KMS-11 (cell line): Measurements from ENCODE around the gene DUSP5.
"Not testable (repeated sequence)": the region's sequence is repeated elsewhere in the genome, so short reads cannot be mapped to it uniquely, and the experiment has no call there.

ENCODE experiments used
- H2AFZ ChIP-seq: fragments of 200-600 bp; sonication (generic); 2 replicates; pipeline ENCODE4 v1.6.1; 2016; ENCODE audit warnings: antibody characterized with exemption, mixed run types, low read depth
- H3K27ac ChIP-seq: fragments of 200-600 bp; sonication (generic); 2 replicates; pipeline ENCODE4 v1.6.1; 2016; ENCODE audit warnings: mild to moderate bottlenecking, mixed run types
- H3K27me3 ChIP-seq: fragments of 200-600 bp; sonication (generic); 2 replicates; pipeline ENCODE4 v1.6.1; 2017; ENCODE audit warnings: mild to moderate bottlenecking, low read depth, mixed run types, moderate library complexity; ENCODE audit not compliant: insufficient read depth
- H3K36me3 ChIP-seq: fragments of 200-600 bp; sonication (generic); 2 replicates; pipeline ENCODE4 v1.6.1; 2017; ENCODE audit warnings: mild to moderate bottlenecking, mixed run types; ENCODE audit not compliant: insufficient read depth
- H3K4me1 ChIP-seq: fragments of 200-600 bp; sonication (generic); 2 replicates; pipeline ENCODE4 v1.6.1; 2016; ENCODE audit warnings: mild to moderate bottlenecking, low read depth, mixed run types; ENCODE audit not compliant: poor library complexity, severe bottlenecking
- H3K4me2 ChIP-seq: fragments of 200-600 bp; sonication (generic); 2 replicates; pipeline ENCODE4 v1.7.0; 2016; ENCODE audit warnings: mild to moderate bottlenecking, mixed run types
- H3K4me3 ChIP-seq: fragments of 200-600 bp; sonication (generic); IDR thresholded peaks from 2 replicates; pipeline ENCODE4 v1.6.1; 2017; ENCODE audit warnings: low read depth, low read length, mixed read lengths; ENCODE audit not compliant: insufficient read depth
- H3K79me2 ChIP-seq: fragments of 200-600 bp; sonication (generic); 2 replicates; pipeline ENCODE4 v1.6.1; 2016; ENCODE audit warnings: low read depth, mixed run types; ENCODE audit not compliant: insufficient read depth
- H3K9ac ChIP-seq: fragments of 200-600 bp; sonication (generic); 2 replicates; pipeline ENCODE4 v1.6.1; 2016; ENCODE audit warnings: mild to moderate bottlenecking, mixed run types
- H4K20me1 ChIP-seq: fragments of 200-600 bp; sonication (generic); 2 replicates; pipeline ENCODE4 v1.6.1; 2016; ENCODE audit warnings: mild to moderate bottlenecking, mixed run types; ENCODE audit not compliant: insufficient read depth
- CTCF ChIP-seq: fragments of 200-600 bp; sonication (generic); conservative IDR thresholded peaks from 2 replicates; pipeline ENCODE4 v1.6.1; 2017; ENCODE audit warnings: low read depth, mild to moderate bottlenecking, antibody characterized with exemption, low read length, moderate library complexity, mixed read lengths

Gene DUSP5

GRCh38 chr10:110530131-110530831 is 32.6 kb downstream of the DUSP5 start:
- Histone ChIP-seq H3K36me3 (no peaks in the 10 kb centered on the region), H2AFZ (no peak overlapping the region), H3K9ac (no peak overlapping the region), H3K79me2 (no peaks in the 10 kb centered on the region), H3K27me3 (no peaks in the 10 kb centered on the region), H3K4me3 (no peak overlapping the region), H4K20me1 (no peaks in the 10 kb centered on the region), H3K4me1 (peaks cover 48% of the 10 kb centered on the region), H3K4me2 (no peak overlapping the region), H3K27ac (no peak overlapping the region)
- no peak for TF ChIP-seq CTCF

- Histone ChIP-seq H3K27ac (no peak overlapping the region), H3K9ac (no peak overlapping the region), H4K20me1 (no peaks in the 10 kb centered on the region), H3K27me3 (no peaks in the 10 kb centered on the region), H3K4me3 (no peak overlapping the region), H3K36me3 (no peaks in the 10 kb centered on the region), H3K4me2 (no peak overlapping the region), H3K4me1 (peaks cover 56% of the 10 kb centered on the region), H3K79me2 (no peaks in the 10 kb centered on the region), H2AFZ (no peak overlapping the region)
- no peak for TF ChIP-seq CTCF
Observed at GRCh38 chr10:110531687-110532086, 34.0 kb downstream of the DUSP5 start.

GRCh38 chr10:110532628-110533027 is 34.9 kb downstream of the DUSP5 start:
- H3K4me1 ChIP-seq, result peaks cover 62% of the 10 kb centered on the region
- H3K36me3 ChIP-seq, H3K9ac ChIP-seq, H3K27me3 ChIP-seq, H4K20me1 ChIP-seq, H3K79me2 ChIP-seq, H2AFZ ChIP-seq, H3K4me3 ChIP-seq, H3K27ac ChIP-seq, H3K4me2 ChIP-seq: not testable (repeated sequence)

- no peaks in the 10 kb centered on the region for H3K36me3 ChIP-seq
- H2AFZ ChIP-seq, result no peak overlapping the region
- peaks cover 60% of the 10 kb centered on the region for H3K4me1 ChIP-seq
- H3K27ac ChIP-seq, result no peak overlapping the region
- H3K9ac ChIP-seq, result no peak overlapping the region
- TF ChIP-seq CTCF, result no peak
- no peaks in the 10 kb centered on the region for H3K79me2 ChIP-seq
- H3K4me2 ChIP-seq, result no peak overlapping the region
- no peaks in the 10 kb centered on the region for H3K27me3 ChIP-seq
- no peaks in the 10 kb centered on the region for H4K20me1 ChIP-seq
- H3K4me3 ChIP-seq, result no peak overlapping the region
Observed at GRCh38 chr10:110533149-110533548, 35.4 kb downstream of the DUSP5 start.

- no peaks in the 10 kb centered on the region for H3K79me2 ChIP-seq
- no peak overlapping the region for H3K4me2 ChIP-seq
- H3K36me3 ChIP-seq, result no peaks in the 10 kb centered on the region
- H2AFZ ChIP-seq, result no peak overlapping the region
- no peak overlapping the region for H3K27ac ChIP-seq
- H3K4me1 ChIP-seq, result peaks cover 47% of the 10 kb centered on the region
- no peak overlapping the region for H3K9ac ChIP-seq
- H3K4me3 ChIP-seq, result no peak overlapping the region
- no peaks in the 10 kb centered on the region for H4K20me1 ChIP-seq
- no peak for TF ChIP-seq CTCF
- no peaks in the 10 kb centered on the region for H3K27me3 ChIP-seq
Observed at GRCh38 chr10:110534571-110534970, 36.9 kb downstream of the DUSP5 start.
